BE2C (cell line): ENCODE results near the gene PRKAG1.

Experiments used
- DNase-seq: peaks from one replicate; pipeline ENCODE4 v3.0.0-alpha.2; 2020
- H3K27me3 ChIP-seq: fragments of 250-450 bp; sonication (Bioruptor Pico); 2 replicates; pipeline ENCODE4 v1.5.1; 2020; ENCODE audit warnings: mild to moderate bottlenecking
- H3K36me3 ChIP-seq: fragments of 250-450 bp; sonication (Bioruptor Pico); 2 replicates; pipeline ENCODE4 v1.5.1; 2020; ENCODE audit warnings: mild to moderate bottlenecking
- H3K4me1 ChIP-seq: fragments of 250-450 bp; sonication (Bioruptor Pico); 2 replicates; pipeline ENCODE4 v1.5.1; 2020
- H3K4me3 ChIP-seq: 2 replicates; pipeline ENCODE4 v1.5.1; 2011; ENCODE audit warnings: low read depth, low read length
- H3K9me3 ChIP-seq: fragments of 250-450 bp; sonication (Bioruptor Pico); 2 replicates; pipeline ENCODE4 v1.5.1; 2020
- TF ChIP-seq, protein P1 (sequence below): IDR thresholded peaks from 2 replicates; pipeline ENCODE4 v1.5.1; 2012; ENCODE audit warnings: mild to moderate bottlenecking, low read depth, low read length

PRKAG1 gene

DNA sequence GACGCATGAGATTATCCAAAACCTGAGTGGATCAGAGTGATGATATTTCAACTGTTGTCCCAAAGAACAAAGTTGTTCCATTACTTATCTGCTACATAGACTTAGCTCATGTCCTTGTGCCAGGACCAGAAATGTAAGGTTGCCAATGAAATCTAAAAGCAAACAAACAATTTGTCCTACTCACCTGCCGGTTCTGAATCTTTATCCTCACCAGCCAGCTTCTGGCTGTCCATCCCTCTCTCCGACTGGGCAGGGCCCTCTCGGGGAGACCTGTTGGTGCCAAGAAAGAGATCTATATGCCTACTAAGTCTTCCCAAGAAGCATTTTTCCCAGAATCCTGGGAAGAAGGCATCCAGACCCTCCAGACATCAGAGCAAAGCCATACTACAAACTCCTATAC lies 36.5 kb upstream of the PRKAG1 start:
- TF ChIP-seq, protein P1, sequence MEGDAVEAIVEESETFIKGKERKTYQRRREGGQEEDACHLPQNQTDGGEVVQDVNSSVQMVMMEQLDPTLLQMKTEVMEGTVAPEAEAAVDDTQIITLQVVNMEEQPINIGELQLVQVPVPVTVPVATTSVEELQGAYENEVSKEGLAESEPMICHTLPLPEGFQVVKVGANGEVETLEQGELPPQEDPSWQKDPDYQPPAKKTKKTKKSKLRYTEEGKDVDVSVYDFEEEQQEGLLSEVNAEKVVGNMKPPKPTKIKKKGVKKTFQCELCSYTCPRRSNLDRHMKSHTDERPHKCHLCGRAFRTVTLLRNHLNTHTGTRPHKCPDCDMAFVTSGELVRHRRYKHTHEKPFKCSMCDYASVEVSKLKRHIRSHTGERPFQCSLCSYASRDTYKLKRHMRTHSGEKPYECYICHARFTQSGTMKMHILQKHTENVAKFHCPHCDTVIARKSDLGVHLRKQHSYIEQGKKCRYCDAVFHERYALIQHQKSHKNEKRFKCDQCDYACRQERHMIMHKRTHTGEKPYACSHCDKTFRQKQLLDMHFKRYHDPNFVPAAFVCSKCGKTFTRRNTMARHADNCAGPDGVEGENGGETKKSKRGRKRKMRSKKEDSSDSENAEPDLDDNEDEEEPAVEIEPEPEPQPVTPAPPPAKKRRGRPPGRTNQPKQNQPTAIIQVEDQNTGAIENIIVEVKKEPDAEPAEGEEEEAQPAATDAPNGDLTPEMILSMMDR, result no peak
- peaks cover 58% of the 10 kb centered on the region for H3K36me3 ChIP-seq

DNA sequence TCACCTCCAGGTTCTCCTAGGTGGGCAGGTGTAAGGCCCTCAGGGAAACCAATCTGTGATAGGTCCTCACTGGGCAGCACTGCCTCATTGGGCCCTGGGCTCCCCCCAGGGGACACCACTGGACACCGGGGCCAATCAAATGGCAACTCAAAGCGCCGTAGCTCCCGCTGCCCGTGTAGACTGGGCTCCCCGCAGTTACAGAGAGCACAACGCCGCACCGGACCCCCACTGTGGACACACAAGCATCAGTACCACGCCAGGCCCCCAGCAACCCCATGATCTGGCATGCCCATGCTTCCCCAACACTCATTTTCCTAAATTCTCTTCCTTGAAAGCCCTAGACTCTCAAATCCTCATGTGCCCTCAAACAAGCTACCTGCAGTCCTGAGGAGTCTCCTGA lies 35.9 kb upstream of the PRKAG1 start:
- no peaks in the 10 kb centered on the region for H3K4me1 ChIP-seq
- H3K4me3 ChIP-seq, result no peak overlapping the region
- H3K9me3 ChIP-seq, result no peaks in the 10 kb centered on the region
- H3K36me3 ChIP-seq, result peaks cover 63% of the 10 kb centered on the region
- TF ChIP-seq, protein P1, result no peak
- DNase-seq, result no peak
- no peaks in the 10 kb centered on the region for H3K27me3 ChIP-seq

More for the DNA sequence above, 36.5 kb upstream of the PRKAG1 start:
- Histone ChIP-seq H3K9me3 (no peaks in the 10 kb centered on the region), H3K4me3 (no peak overlapping the region), H3K4me1 (no peaks in the 10 kb centered on the region), H3K27me3 (no peaks in the 10 kb centered on the region)
- no peak for DNase-seq

DNA sequence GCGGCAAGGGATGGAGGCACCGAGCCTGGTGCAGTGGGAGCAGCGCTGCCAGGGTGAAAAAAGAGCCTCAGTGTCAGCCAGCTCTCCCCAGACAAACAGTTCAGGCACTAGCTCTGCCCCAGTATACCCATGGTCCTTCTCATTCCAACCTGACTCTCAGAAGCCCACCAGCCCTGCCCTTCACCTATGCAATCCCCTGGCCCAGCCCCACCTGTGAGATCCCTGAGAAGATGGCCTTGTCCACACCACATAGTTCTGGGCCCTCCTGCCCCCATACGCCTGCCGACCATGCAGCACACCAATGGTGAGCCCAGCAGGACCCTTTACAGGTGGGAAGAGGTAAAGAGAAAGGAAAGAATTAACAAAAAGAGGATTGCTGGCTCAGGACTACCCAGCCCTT lies 35.5 kb upstream of the PRKAG1 start:
- no peak overlapping the region for H3K4me3 ChIP-seq
- peaks cover 68% of the 10 kb centered on the region for H3K36me3 ChIP-seq
- DNase-seq, result no peak
- no peaks in the 10 kb centered on the region for H3K4me1 ChIP-seq
- H3K27me3 ChIP-seq, result no peaks in the 10 kb centered on the region
- TF ChIP-seq, protein P1, result no peak
- no peaks in the 10 kb centered on the region for H3K9me3 ChIP-seq

DNA sequence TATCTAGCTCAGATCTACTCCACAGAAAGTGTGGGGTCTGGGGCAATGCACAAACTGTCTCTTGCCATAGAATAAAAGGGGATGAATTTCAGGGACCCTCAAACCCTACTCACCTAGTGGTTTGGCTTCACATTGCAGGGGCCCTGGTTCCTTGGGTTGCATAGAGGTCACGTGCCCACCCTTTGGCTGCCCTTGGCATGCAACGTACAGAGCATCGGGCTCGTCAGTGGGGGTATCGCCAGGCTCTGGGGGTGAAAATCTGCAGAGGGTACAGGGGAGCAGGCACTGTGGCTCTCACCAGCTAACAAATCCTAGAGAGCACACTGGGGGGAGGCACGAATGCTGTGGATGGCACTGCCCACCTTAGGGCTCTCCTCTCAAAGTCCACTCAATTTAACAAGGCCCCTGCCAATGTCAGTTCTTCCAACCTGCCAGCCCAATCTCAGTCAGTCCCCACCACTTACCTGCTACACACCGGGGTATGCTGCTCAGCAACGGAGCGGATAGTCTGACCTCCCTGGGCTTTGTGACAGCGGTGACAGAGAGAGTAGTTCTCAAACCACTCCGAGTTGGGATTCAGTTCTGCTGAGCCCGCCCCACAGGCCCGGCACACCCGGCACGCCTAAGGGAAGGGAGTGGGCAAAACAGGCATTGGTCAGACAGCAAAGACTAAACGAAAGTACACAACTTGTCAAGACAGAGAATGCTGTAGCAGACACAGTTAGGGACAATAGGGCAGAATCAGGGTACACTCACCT lies 34.1 kb upstream of the PRKAG1 start:
- Histone ChIP-seq H3K9me3 (no peaks in the 10 kb centered on the region), H3K36me3 (peaks cover 82% of the 10 kb centered on the region), H3K4me3 (no peak overlapping the region), H3K27me3 (no peaks in the 10 kb centered on the region), H3K4me1 (no peaks in the 10 kb centered on the region)
- TF ChIP-seq, protein P1, result no peak
- no peak for DNase-seq

DNA sequence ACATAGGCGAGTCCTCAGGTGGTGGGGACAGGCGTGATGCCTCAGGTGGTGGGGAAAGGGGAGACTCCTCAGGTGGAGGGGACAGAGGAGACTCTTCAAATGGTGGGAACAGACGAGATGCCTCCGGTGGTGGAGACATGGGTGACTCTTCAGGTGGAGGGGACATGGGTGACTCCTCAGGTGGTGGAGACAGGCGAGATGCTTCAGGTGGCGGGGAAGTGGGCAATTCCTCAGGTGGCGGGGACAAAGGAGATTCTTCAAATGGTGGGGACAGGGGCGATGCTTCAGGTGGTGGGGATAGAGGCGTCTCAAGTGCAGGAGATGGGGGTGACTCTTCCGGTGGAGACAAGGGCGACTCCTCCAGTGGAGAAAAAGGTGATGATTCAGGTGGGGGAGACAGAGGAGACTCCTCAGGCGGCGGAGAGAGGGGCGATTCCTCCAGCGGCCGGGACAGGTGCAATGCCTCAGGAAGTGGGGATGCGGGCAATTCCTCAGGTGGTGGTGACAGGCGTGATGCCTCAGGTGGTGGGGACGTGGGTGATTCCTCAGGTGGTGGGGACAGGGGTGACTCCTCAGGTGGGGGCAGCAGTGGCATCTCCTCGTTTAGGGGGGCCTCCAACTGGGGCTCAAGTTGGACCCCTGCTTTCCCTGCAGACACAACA lies 33.3 kb upstream of the PRKAG1 start:
- no peak overlapping the region for H3K4me3 ChIP-seq
- no peaks in the 10 kb centered on the region for H3K9me3 ChIP-seq
- H3K4me1 ChIP-seq, result no peaks in the 10 kb centered on the region
- TF ChIP-seq, protein P1, result no peak
- no peaks in the 10 kb centered on the region for H3K27me3 ChIP-seq
- no peak for DNase-seq
- peaks cover 87% of the 10 kb centered on the region for H3K36me3 ChIP-seq

DNA sequence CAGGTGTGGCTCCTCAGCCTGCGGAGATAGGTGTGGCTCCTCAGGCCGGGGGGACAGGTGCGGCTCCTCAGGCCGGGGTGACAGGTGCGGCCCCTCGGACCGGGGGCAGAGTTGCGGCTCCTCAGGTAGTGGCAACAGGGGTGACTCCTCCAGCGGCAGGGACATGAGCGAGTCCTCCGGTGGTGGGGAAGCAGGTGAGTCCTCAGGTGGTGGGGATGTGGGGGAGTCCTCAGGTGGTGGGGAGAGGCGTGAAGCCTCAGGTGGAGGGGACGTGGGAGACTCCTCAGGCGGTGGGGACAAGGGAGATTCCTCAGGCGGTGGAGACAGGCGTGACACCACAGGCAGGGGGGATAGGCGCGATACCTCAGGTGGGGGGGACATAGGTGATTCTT lies 32.8 kb upstream of the PRKAG1 start:
- no peak for DNase-seq
- Histone ChIP-seq H3K27me3 (no peaks in the 10 kb centered on the region), H3K36me3 (peaks cover 92% of the 10 kb centered on the region), H3K9me3 (no peaks in the 10 kb centered on the region), H3K4me3 (no peak overlapping the region), H3K4me1 (no peaks in the 10 kb centered on the region)
- TF ChIP-seq, protein P1, result no peak
